PC-3 (cell line): ENCODE data around the gene SPDYE17. TPM values are rescaled to one million over a fixed set of nuclear protein-coding genes. Genes with fewer than 3 reads are reported as not detected.
A peak's percentile ranks its signal among the peaks of the same experiment; 100 is the strongest.
"Not testable (repeated sequence)": the region's sequence is repeated elsewhere in the genome, so short reads cannot be mapped to it uniquely, and the experiment has no call there.

Experiments
- ATAC-seq: fragments of 200-7000 bp; cut with Tn5 transposase; 2 replicates; pipeline ENCODE4 v1.9.1; 2020; ENCODE audit warnings: mild to moderate bottlenecking, moderate library complexity
- Bru-seq: library from RNA; stranded (reverse); fragments of 400-500 nt; gene quantifications from one replicate; lab custom pipeline; 2021; lab: Mats Ljungman, UMichigan
- BruChase-seq, 2 experiments: library from RNA; stranded (reverse); fragments of 400-500 nt; gene quantifications; one replicate each; lab custom pipeline; 2021; lab: Mats Ljungman, UMichigan
- BruUV-seq: library from RNA; stranded (reverse); fragments of 400-500 nt; replicated peaks from 2 replicates; lab custom pipeline; 2021; lab: Mats Ljungman, UMichigan
- CTCF ChIA-PET: fragments of 300-600 bp; sonication (Branson Sonifier 250); formaldehyde crosslinking; loops from one replicate; lab custom pipeline; 2022; ENCODE audit warnings: antibody characterized with exemption; lab: Charles Lee
- POLR2A ChIA-PET: fragments of 300-600 bp; sonication (Branson Sonifier 250); formaldehyde crosslinking; loops from one replicate; lab custom pipeline; 2022; ENCODE audit warnings: antibody characterized with exemption; ENCODE audit not compliant: unreplicated experiment; lab: Charles Lee
- DNase-seq: peaks from one replicate; pipeline ENCODE4 v3.0.0-alpha.2; 2015
- H2AFZ ChIP-seq: fragments of 300-600 bp; sonication (generic); 2 replicates; pipeline ENCODE4 v1.6.0; 2016; ENCODE audit warnings: antibody characterized with exemption, low read length
- H3F3A ChIP-seq: fragments of 300-600 bp; sonication (generic); one replicate; pipeline ENCODE4 v1.6.0; 2017; ENCODE audit warnings: antibody characterized with exemption, low read length, control low read depth, mild to moderate bottlenecking; ENCODE audit not compliant: unreplicated experiment
- H3K27ac ChIP-seq: fragments of 300-600 bp; sonication (generic); 2 replicates; pipeline ENCODE4 v1.5.1; 2016; ENCODE audit warnings: mild to moderate bottlenecking, low read length
- H3K27me3 ChIP-seq: fragments of 300-600 bp; sonication (generic); 2 replicates; pipeline ENCODE4 v1.6.1; 2016; ENCODE audit warnings: low read length, mixed read lengths
- H3K36me3 ChIP-seq: fragments of 300-600 bp; sonication (generic); 2 replicates; pipeline ENCODE4 v1.6.1; 2016; ENCODE audit warnings: low read depth, mixed run types, low read length, mixed read lengths
- H3K4me1 ChIP-seq: fragments of 300-600 bp; sonication (generic); 2 replicates; pipeline ENCODE4 v1.5.1; 2016; ENCODE audit warnings: low read length; ENCODE audit not compliant: insufficient read depth
- H3K4me2 ChIP-seq: fragments of 300-600 bp; sonication (generic); 2 replicates; pipeline ENCODE4 v1.6.0; 2016; ENCODE audit warnings: low read length
- H3K4me3 ChIP-seq: fragments of 300-600 bp; sonication (generic); 2 replicates; pipeline ENCODE4 v1.5.1; 2016; ENCODE audit warnings: mild to moderate bottlenecking, low read length, mixed read lengths
- H3K79me2 ChIP-seq: fragments of 300-600 bp; sonication (generic); 2 replicates; pipeline ENCODE4 v1.6.1; 2017; ENCODE audit warnings: low read length, mixed read lengths
- H3K9ac ChIP-seq: fragments of 300-600 bp; sonication (generic); 2 replicates; pipeline ENCODE4 v1.6.0; 2016; ENCODE audit warnings: mild to moderate bottlenecking, low read length
- H3K9me2 ChIP-seq: fragments of 300-600 bp; sonication (generic); replicated peaks from 2 replicates; pipeline ENCODE4 v1.6.1; 2016; ENCODE audit warnings: mixed run types, low read length, mixed read lengths
- H3K9me3 ChIP-seq: fragments of 300-600 bp; sonication (generic); 2 replicates; pipeline ENCODE4 v1.6.1; 2016; ENCODE audit warnings: low read length, mixed read lengths
- H4K20me1 ChIP-seq: fragments of 300-600 bp; sonication (generic); 2 replicates; pipeline ENCODE4 v1.6.1; 2016; ENCODE audit warnings: low read length, mixed read lengths
- intact Hi-C: fragments of 100-400 bp; cut with micrococcal nuclease; formaldehyde crosslinking; loops from 2 replicates; pipeline ENCODE4 v1.9.0; 2023
- long read RNA-seq: library from polyadenylated mRNA; unstranded; transcript quantifications from one replicate; pipeline ENCODE4 v2.0.0, GENCODE V29; 2021; ENCODE audit not compliant: unreplicated experiment
- total RNA-seq: library from RNA; depleted of rRNA; stranded (reverse); fragments of >200 nt; gene quantifications from 2 replicates; pipeline ENCODE4 v1.2.3, GENCODE V29; 2014; rRNA removed

The SPDYE17 gene
- total RNA-seq (not detected in 2 replicates), Bru-seq, nascent RNA (not detected), BruChase-seq, experiment 1, labeled RNA remaining after a 6-hour chase (not detected), BruChase-seq, experiment 2, labeled RNA remaining after a 2-hour chase (percentile 1 among the genes with signal in this experiment)
- long read RNA-seq, partial matches to known transcripts = 0 of 1 reads
- long read RNA-seq, other reads (novel, unspliced or antisense) = 1 of 1 reads

GRCh38 chr7:77032261-77032660 is at the start of gene SPDYE17:
TSS of gene SPDYE17 (minus strand) at chr7:77032361. CDS start at chr7:77030570, 1,791 bp downstream.
- ATAC-seq, H3K36me3 ChIP-seq, H4K20me1 ChIP-seq, H3K4me2 ChIP-seq, H3K9me2 ChIP-seq, H2AFZ ChIP-seq, H3K4me1 ChIP-seq, BruUV-seq, H3K9me3 ChIP-seq, H3K79me2 ChIP-seq, DNase-seq, H3K9ac ChIP-seq, H3F3A ChIP-seq, H3K4me3 ChIP-seq, H3K27me3 ChIP-seq, intact Hi-C loops, CTCF ChIA-PET, H3K27ac ChIP-seq, POLR2A ChIA-PET: not testable (repeated sequence)

- H3K36me3 ChIP-seq, H3K9ac ChIP-seq, H3K9me2 ChIP-seq, H4K20me1 ChIP-seq, CTCF ChIA-PET, intact Hi-C loops, BruUV-seq, H3K9me3 ChIP-seq, DNase-seq, H3K79me2 ChIP-seq, H3K27me3 ChIP-seq, H3F3A ChIP-seq, H3K4me3 ChIP-seq, POLR2A ChIA-PET, H2AFZ ChIP-seq: not testable (repeated sequence)
- Histone ChIP-seq H3K4me1 (peaks cover 11% of the 10 kb centered on the region; the same call in 1 of the 2 replicates), H3K27ac (peak overlapping the region; percentile 71), H3K4me2 (peak overlapping the region; percentile 50; the same call in 1 of the 2 replicates)
- ATAC-seq = peak; percentile 89
These were observed 48.1 kb upstream of the SPDYE17 start for GRCh38 chr7:77080236-77080635.

GRCh38 chr7:77079624-77080023 is 47.5 kb upstream of the SPDYE17 start:
- peak overlapping the region; percentile 71 for H3K27ac ChIP-seq
- CTCF ChIA-PET, BruUV-seq: not testable (repeated sequence)

GRCh38 chr7:77079112-77079511 is 47.0 kb upstream of the SPDYE17 start:
- H3K27ac ChIP-seq = peak overlapping the region; percentile 71
- H3K4me3 ChIP-seq, H3K79me2 ChIP-seq, BruUV-seq, H3K9me3 ChIP-seq, H3F3A ChIP-seq, H4K20me1 ChIP-seq, CTCF ChIA-PET, H3K4me2 ChIP-seq, H2AFZ ChIP-seq, intact Hi-C loops, H3K9ac ChIP-seq, POLR2A ChIA-PET, H3K27me3 ChIP-seq, H3K36me3 ChIP-seq, H3K9me2 ChIP-seq: not testable (repeated sequence)
- peaks cover 11% of the 10 kb centered on the region; the same call in 1 of the 2 replicates for H3K4me1 ChIP-seq
- DNase-seq (peak; percentile 1), ATAC-seq (peak; percentile 48)

More at GRCh38 chr7:77079624-77080023, 47.5 kb upstream of the SPDYE17 start:
- ATAC-seq (peak; percentile 32; the same call in 1 of the 2 replicates), DNase-seq (peak; percentile 7)
- H3K4me3 ChIP-seq, H3K36me3 ChIP-seq, H3F3A ChIP-seq, H3K27me3 ChIP-seq, H3K9ac ChIP-seq, intact Hi-C loops, H4K20me1 ChIP-seq, H2AFZ ChIP-seq, H3K79me2 ChIP-seq, H3K9me3 ChIP-seq, H3K9me2 ChIP-seq, H3K4me2 ChIP-seq, POLR2A ChIA-PET: not testable (repeated sequence)
- peaks cover 11% of the 10 kb centered on the region; the same call in 1 of the 2 replicates for H3K4me1 ChIP-seq

GRCh38 chr7:77077060-77077459 is 44.9 kb upstream of the SPDYE17 start:
- H3K79me2 ChIP-seq, DNase-seq, H3F3A ChIP-seq, H3K9me2 ChIP-seq, H3K4me3 ChIP-seq, H3K36me3 ChIP-seq, intact Hi-C loops, H2AFZ ChIP-seq, H3K9me3 ChIP-seq, H3K4me2 ChIP-seq, H3K27ac ChIP-seq, H3K9ac ChIP-seq, POLR2A ChIA-PET, ATAC-seq, H4K20me1 ChIP-seq, CTCF ChIA-PET, H3K27me3 ChIP-seq, BruUV-seq: not testable (repeated sequence)
- H3K4me1 ChIP-seq = peaks cover 11% of the 10 kb centered on the region; the same call in 1 of the 2 replicates

GRCh38 chr7:77074786-77075396 is 42.7 kb upstream of the SPDYE17 start:
- POLR2A ChIA-PET, intact Hi-C loops, DNase-seq, BruUV-seq, H3K4me2 ChIP-seq, H3K27ac ChIP-seq, H3K9ac ChIP-seq, H4K20me1 ChIP-seq, H3K27me3 ChIP-seq, ATAC-seq, H3K4me1 ChIP-seq, CTCF ChIA-PET, H2AFZ ChIP-seq, H3K4me3 ChIP-seq, H3K36me3 ChIP-seq, H3K9me2 ChIP-seq, H3K79me2 ChIP-seq, H3K9me3 ChIP-seq, H3F3A ChIP-seq: not testable (repeated sequence)
